ENCODE results near the gene MMP3. TPM values are rescaled to one million over a fixed set of nuclear protein-coding genes. Genes with fewer than 3 reads are reported as not detected.

The MMP3 gene
- total and polyA plus RNA-seq, 2 experiments from 2014 or later: 0.93 to 0.97 TPM

DNA sequence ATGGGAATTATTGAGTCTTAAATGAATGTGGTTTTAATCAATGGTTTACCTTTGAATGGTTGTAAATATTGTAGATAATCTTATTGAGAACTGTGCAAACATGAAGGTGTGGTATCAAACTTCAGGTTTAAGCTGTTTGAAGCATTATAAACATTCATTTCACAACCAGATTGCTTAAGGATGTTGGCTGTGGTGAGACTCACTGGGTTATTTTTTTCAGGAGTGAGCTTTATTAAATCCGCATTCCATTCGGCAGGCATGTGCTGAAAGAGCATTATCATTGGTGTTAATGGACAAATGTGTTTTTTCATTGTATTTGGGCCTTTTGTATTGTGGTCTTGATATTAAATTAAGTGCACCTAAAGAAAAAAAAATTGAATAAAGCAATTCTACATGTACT, 9.7 kb downstream of the MMP3 start:
- Histone ChIP-seq H3K4me1 (ENCODE audit: insufficient read depth) (peaks cover 10% of the 10 kb centered on the region), H3K36me3 (replicated peaks; ENCODE audit: insufficient read depth, low read depth) (no peaks in the 10 kb centered on the region), H3K79me2 (no peaks in the 10 kb centered on the region), H4K20me1 (ENCODE audit: insufficient read depth, poor library complexity, severe bottlenecking) (no peaks in the 10 kb centered on the region), H3K4me2 (no peak overlapping the region), H3K27ac (no peak overlapping the region), H2AFZ (no peak overlapping the region), H3K9me2 (replicated peaks; ENCODE audit: insufficient read depth) (no peaks in the 10 kb centered on the region), H3K27me3 (no peaks in the 10 kb centered on the region), H3K4me3 (no peak overlapping the region), H3K9me3 (ENCODE audit: low read depth) (no peaks in the 10 kb centered on the region)
- DNase-seq (ENCODE audit: low spot score): no peak
- TF ChIP-seq, protein P1, sequence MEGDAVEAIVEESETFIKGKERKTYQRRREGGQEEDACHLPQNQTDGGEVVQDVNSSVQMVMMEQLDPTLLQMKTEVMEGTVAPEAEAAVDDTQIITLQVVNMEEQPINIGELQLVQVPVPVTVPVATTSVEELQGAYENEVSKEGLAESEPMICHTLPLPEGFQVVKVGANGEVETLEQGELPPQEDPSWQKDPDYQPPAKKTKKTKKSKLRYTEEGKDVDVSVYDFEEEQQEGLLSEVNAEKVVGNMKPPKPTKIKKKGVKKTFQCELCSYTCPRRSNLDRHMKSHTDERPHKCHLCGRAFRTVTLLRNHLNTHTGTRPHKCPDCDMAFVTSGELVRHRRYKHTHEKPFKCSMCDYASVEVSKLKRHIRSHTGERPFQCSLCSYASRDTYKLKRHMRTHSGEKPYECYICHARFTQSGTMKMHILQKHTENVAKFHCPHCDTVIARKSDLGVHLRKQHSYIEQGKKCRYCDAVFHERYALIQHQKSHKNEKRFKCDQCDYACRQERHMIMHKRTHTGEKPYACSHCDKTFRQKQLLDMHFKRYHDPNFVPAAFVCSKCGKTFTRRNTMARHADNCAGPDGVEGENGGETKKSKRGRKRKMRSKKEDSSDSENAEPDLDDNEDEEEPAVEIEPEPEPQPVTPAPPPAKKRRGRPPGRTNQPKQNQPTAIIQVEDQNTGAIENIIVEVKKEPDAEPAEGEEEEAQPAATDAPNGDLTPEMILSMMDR (IDR thresholded peaks at IDR 0.05; ENCODE audit: poor library complexity): no peak
- TF ChIP-seq EZH2 (IDR thresholded peaks at IDR 0.05; ENCODE audit: borderline replicate concordance) (no peak), EZH2phosphoT487 (IDR thresholded peaks at IDR 0.05; ENCODE audit: low read depth, severe bottlenecking, unreplicated experiment) (no peak)
- WGBS (ENCODE audit: low lambda C conversion rate, missing lambda C conversion rate): 84% methylated on average over 2 of the region's 2 CpGs

DNA sequence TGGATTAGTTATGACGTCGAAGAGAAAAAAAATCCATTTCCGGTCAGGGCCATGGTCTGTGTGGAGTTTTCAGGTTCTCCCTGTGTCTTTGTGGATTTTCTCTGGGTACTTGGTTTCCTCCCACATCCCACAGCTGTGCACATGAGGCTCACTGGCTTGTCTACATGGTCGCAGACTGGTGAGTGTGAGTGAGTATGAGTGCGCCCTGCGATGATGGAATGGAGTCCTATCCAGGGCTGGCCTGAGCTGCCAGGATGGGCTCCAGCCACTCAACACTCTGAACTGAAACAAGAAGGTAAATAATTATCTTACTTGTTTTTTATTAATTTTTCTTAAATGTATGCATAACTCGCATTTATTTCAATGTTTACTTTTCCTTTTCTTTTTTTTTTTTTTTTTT, 10.8 kb downstream of the MMP3 start:
- no peak for TF ChIP-seq EZH2phosphoT487 (IDR thresholded peaks at IDR 0.05; ENCODE audit: low read depth, severe bottlenecking, unreplicated experiment)
- TF ChIP-seq, protein P1 (IDR thresholded peaks at IDR 0.05; ENCODE audit: poor library complexity): no peak
- TF ChIP-seq EZH2 (IDR thresholded peaks at IDR 0.05; ENCODE audit: borderline replicate concordance): no peak
- Histone ChIP-seq H3K9me3 (ENCODE audit: low read depth) (no peaks in the 10 kb centered on the region), H4K20me1 (ENCODE audit: insufficient read depth, poor library complexity, severe bottlenecking) (no peaks in the 10 kb centered on the region), H3K4me2 (no peak overlapping the region), H3K36me3 (replicated peaks; ENCODE audit: insufficient read depth, low read depth) (no peaks in the 10 kb centered on the region), H3K4me3 (no peak overlapping the region), H3K9me2 (replicated peaks; ENCODE audit: insufficient read depth) (no peaks in the 10 kb centered on the region), H3K27me3 (no peaks in the 10 kb centered on the region), H3K79me2 (no peaks in the 10 kb centered on the region), H3K4me1 (ENCODE audit: insufficient read depth) (peaks cover 10% of the 10 kb centered on the region), H3K27ac (no peak overlapping the region), H2AFZ (no peak overlapping the region)
- WGBS (ENCODE audit: low lambda C conversion rate, missing lambda C conversion rate): 95% methylated on average over 7 of the region's 7 CpGs
- no peak for DNase-seq (ENCODE audit: low spot score)

DNA sequence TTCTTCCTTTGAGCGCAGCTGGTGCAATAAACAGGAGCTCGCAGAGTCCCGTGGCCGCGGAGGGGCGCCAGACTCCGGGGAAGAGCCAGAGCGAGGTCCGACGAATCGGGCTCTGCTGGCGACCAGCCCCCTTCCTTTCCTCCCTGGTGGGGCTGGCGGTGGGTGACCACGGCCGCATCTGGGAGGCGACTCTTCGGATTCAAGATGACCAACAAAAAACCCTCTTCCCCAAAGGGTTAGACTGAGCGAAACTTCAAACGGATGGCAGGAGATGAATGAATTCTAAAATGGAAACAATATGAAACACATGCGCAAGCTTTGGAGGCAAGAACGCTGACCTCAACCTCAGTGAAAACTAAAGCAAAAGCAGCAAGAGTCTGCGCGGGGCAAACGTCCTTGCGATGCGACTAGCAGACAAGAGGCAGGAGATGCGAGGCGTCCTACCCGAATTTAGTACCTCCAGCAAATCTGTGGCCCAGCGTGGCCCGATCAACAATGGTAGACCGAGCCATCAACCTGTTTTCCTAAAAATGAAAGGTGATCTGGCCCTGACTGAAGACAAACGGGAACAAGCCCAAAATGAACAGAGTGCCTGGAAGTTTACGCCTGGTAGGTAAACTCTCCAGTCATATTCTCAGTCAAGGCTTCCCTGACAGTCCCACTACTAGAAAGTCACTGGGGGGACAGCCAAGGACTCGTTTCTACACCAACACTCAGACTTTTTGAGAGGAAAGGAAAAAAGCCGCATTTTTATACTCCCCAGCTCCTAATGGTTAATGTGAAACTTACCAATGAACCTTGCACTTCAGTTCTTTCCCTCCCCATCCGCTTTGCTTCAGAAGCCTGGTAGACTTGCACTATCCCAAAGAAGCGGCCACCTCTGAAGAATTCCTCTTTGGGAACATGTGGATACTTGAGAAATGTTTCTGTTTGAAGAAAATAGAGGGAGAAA, 11.6 kb downstream of the MMP3 start:
- Histone ChIP-seq H3K4me1 (ENCODE audit: insufficient read depth) (peaks cover 10% of the 10 kb centered on the region), H3K36me3 (replicated peaks; ENCODE audit: insufficient read depth, low read depth) (no peaks in the 10 kb centered on the region), H3K27ac (no peak overlapping the region), H2AFZ (peak overlapping the region; percentile 17), H3K4me2 (peak overlapping the region; percentile 59), H3K27me3 (no peaks in the 10 kb centered on the region), H4K20me1 (ENCODE audit: insufficient read depth, poor library complexity, severe bottlenecking) (no peaks in the 10 kb centered on the region), H3K4me3 (no peak overlapping the region), H3K9me3 (ENCODE audit: low read depth) (no peaks in the 10 kb centered on the region), H3K9me2 (replicated peaks; ENCODE audit: insufficient read depth) (no peaks in the 10 kb centered on the region), H3K79me2 (no peaks in the 10 kb centered on the region)
- WGBS (ENCODE audit: low lambda C conversion rate, missing lambda C conversion rate): 62% methylated on average over 38 of the region's 38 CpGs
- DNase-seq (ENCODE audit: low spot score): peak; percentile 44
- TF ChIP-seq EZH2phosphoT487 (IDR thresholded peaks at IDR 0.05; ENCODE audit: low read depth, severe bottlenecking, unreplicated experiment): no peak
- TF ChIP-seq, protein P1 (IDR thresholded peaks at IDR 0.05; ENCODE audit: poor library complexity): peak; percentile 44
- no peak for TF ChIP-seq EZH2 (IDR thresholded peaks at IDR 0.05; ENCODE audit: borderline replicate concordance)

All from hepatocyte (in vitro differentiated cells).